HEK293 (cell line): ENCODE measurements around the gene ZNF17.

Experiments
- HOXD13 ChIP-seq: sonication (generic); formaldehyde crosslinking; IDR thresholded peaks from 2 replicates; pipeline ENCODE4 v1.8.0; 2022; ENCODE audit warnings: missing genetic modification reagents, borderline replicate concordance
- IKZF3 ChIP-seq: fragments of 450-650 bp; IDR thresholded peaks from 2 replicates; pipeline ENCODE4 v1.5.0; 2018; ENCODE audit warnings: missing biosample characterization, mild to moderate bottlenecking, missing genetic modification characterization, moderate library complexity
- OVOL3 ChIP-seq: fragments of 450-650 bp; formaldehyde crosslinking; IDR thresholded peaks from 2 replicates; pipeline ENCODE4 v1.5.1; 2016; ENCODE audit warnings: missing biosample characterization, missing genetic modification characterization
- PRDM6 ChIP-seq: fragments of 450-650 bp; formaldehyde crosslinking; IDR thresholded peaks from 2 replicates; pipeline ENCODE4 v1.5.1; 2017; ENCODE audit warnings: missing biosample characterization, missing genetic modification characterization
- SALL2 ChIP-seq: fragments of 450-650 bp; formaldehyde crosslinking; IDR thresholded peaks from 2 replicates; pipeline ENCODE4 v1.5.0; 2017; ENCODE audit warnings: missing biosample characterization, mild to moderate bottlenecking, missing genetic modification characterization, borderline replicate concordance
- YY2 ChIP-seq: fragments of 450-650 bp; formaldehyde crosslinking; IDR thresholded peaks from 2 replicates; pipeline ENCODE4 v1.5.1; 2016; ENCODE audit warnings: missing biosample characterization, missing genetic modification characterization
- ZBTB20 ChIP-seq: fragments of 450-650 bp; formaldehyde crosslinking; IDR thresholded peaks from 2 replicates; pipeline ENCODE4 v1.5.1; 2016; ENCODE audit warnings: missing biosample characterization, missing genetic modification characterization
- ZFP37 ChIP-seq: fragments of 450-650 bp; formaldehyde crosslinking; IDR thresholded peaks from 2 replicates; pipeline ENCODE4 v1.5.1; 2016; ENCODE audit warnings: missing biosample characterization, missing genetic modification characterization
- ZIC2 ChIP-seq: fragments of 450-650 bp; formaldehyde crosslinking; IDR thresholded peaks from 2 replicates; pipeline ENCODE4 v1.5.1; 2016; ENCODE audit warnings: missing biosample characterization, missing genetic modification characterization
- ZNF138 ChIP-seq: fragments of 450-650 bp; formaldehyde crosslinking; IDR thresholded peaks from 2 replicates; pipeline ENCODE4 v1.5.1; 2016; ENCODE audit warnings: missing biosample characterization, missing genetic modification characterization, borderline replicate concordance
- ZNF19 ChIP-seq: fragments of 450-650 bp; formaldehyde crosslinking; IDR thresholded peaks from 2 replicates; pipeline ENCODE4; 2016; ENCODE audit warnings: missing biosample characterization, missing genetic modification characterization, low read depth
- ZNF202 ChIP-seq: fragments of 450-650 bp; formaldehyde crosslinking; IDR thresholded peaks from 2 replicates; pipeline ENCODE4 v1.5.1; 2016; ENCODE audit warnings: missing biosample characterization, missing genetic modification characterization, borderline replicate concordance
- ZNF248 ChIP-seq: fragments of 450-650 bp; formaldehyde crosslinking; IDR thresholded peaks from 2 replicates; pipeline ENCODE4 v1.5.1; 2017; ENCODE audit warnings: missing biosample characterization, missing genetic modification characterization
- ZNF266 ChIP-seq: fragments of 450-650 bp; formaldehyde crosslinking; IDR thresholded peaks from 2 replicates; pipeline ENCODE4 v1.5.1; 2016; ENCODE audit warnings: missing biosample characterization, missing genetic modification characterization, low read depth
- ZNF292 ChIP-seq: fragments of 450-650 bp; formaldehyde crosslinking; IDR thresholded peaks from 2 replicates; pipeline ENCODE4 v1.5.1; 2016; ENCODE audit warnings: low read depth, missing biosample characterization, missing genetic modification characterization, borderline replicate concordance
- ZNF341 ChIP-seq: fragments of 450-650 bp; formaldehyde crosslinking; IDR thresholded peaks from 2 replicates; pipeline ENCODE4; 2016; ENCODE audit warnings: low read depth, missing biosample characterization, missing genetic modification characterization
- ZNF350 ChIP-seq: fragments of 450-650 bp; formaldehyde crosslinking; IDR thresholded peaks from 2 replicates; pipeline ENCODE4 v1.5.0; 2017; ENCODE audit warnings: missing biosample characterization, mild to moderate bottlenecking, missing genetic modification characterization
- ZNF366 ChIP-seq: fragments of 450-650 bp; formaldehyde crosslinking; conservative IDR thresholded peaks from 2 replicates; pipeline ENCODE4 v1.5.1; 2016; ENCODE audit warnings: missing biosample characterization, missing genetic modification characterization
- ZNF416 ChIP-seq: fragments of 450-650 bp; formaldehyde crosslinking; IDR thresholded peaks from 2 replicates; pipeline ENCODE4 v1.5.1; 2016; ENCODE audit warnings: missing biosample characterization, missing genetic modification characterization
- ZNF48 ChIP-seq: fragments of 450-650 bp; formaldehyde crosslinking; IDR thresholded peaks from 2 replicates; pipeline ENCODE4 v1.5.1; 2016; ENCODE audit warnings: missing biosample characterization, missing genetic modification characterization
- ZNF521 ChIP-seq: fragments of 450-650 bp; formaldehyde crosslinking; IDR thresholded peaks from 2 replicates; pipeline ENCODE4 v1.5.1; 2017; ENCODE audit warnings: missing biosample characterization, mild to moderate bottlenecking, missing genetic modification characterization
- ZNF548 ChIP-seq: fragments of 450-650 bp; formaldehyde crosslinking; IDR thresholded peaks from 2 replicates; pipeline ENCODE4 v1.5.1; 2016; ENCODE audit warnings: missing biosample characterization, missing genetic modification characterization
- ZNF560 ChIP-seq: fragments of 450-650 bp; formaldehyde crosslinking; IDR thresholded peaks from 2 replicates; pipeline ENCODE4 v1.5.1; 2017; ENCODE audit warnings: missing biosample characterization, missing genetic modification characterization, borderline replicate concordance
- ZNF600 ChIP-seq: fragments of 450-650 bp; formaldehyde crosslinking; IDR thresholded peaks from 2 replicates; pipeline ENCODE4 v1.5.1; 2016; ENCODE audit warnings: missing biosample characterization, missing genetic modification characterization
- ZNF626 ChIP-seq: fragments of 450-650 bp; sonication (Bioruptor Pico); formaldehyde crosslinking; IDR thresholded peaks from 2 replicates; pipeline ENCODE4 v1.5.1; 2018; ENCODE audit warnings: missing biosample characterization, missing genetic modification characterization, inconsistent platforms
- ZNF768 ChIP-seq: fragments of 450-650 bp; formaldehyde crosslinking; IDR thresholded peaks from 2 replicates; pipeline ENCODE4 v1.5.1; 2018; ENCODE audit warnings: missing biosample characterization, mild to moderate bottlenecking, missing genetic modification characterization
- ZSCAN23 ChIP-seq: fragments of 450-650 bp; formaldehyde crosslinking; IDR thresholded peaks from 2 replicates; pipeline ENCODE4 v1.5.1; 2016; ENCODE audit warnings: missing biosample characterization, missing genetic modification characterization
- TF ChIP-seq, protein P1 (sequence below): fragments of 450-650 bp; formaldehyde crosslinking; IDR thresholded peaks from 2 replicates; pipeline ENCODE4 v1.5.1; 2017; ENCODE audit warnings: missing biosample characterization, missing genetic modification characterization
- TF ChIP-seq, protein P2 (sequence below): fragments of 450-650 bp; formaldehyde crosslinking; optimal IDR thresholded peaks from 2 replicates; pipeline ENCODE3; 2016; ENCODE audit warnings: missing biosample characterization, mild to moderate bottlenecking, missing genetic modification characterization
- TF ChIP-seq, protein P3 (sequence below): fragments of 450-650 bp; formaldehyde crosslinking; IDR thresholded peaks from 2 replicates; pipeline ENCODE4 v1.5.1; 2017; ENCODE audit warnings: missing biosample characterization, missing genetic modification characterization
- TF ChIP-seq, protein P4 (sequence below): fragments of 450-650 bp; formaldehyde crosslinking; IDR thresholded peaks from 2 replicates; pipeline ENCODE4 v1.5.1; 2016; ENCODE audit warnings: missing biosample characterization, missing genetic modification characterization
- TF ChIP-seq, protein P5 (sequence below): fragments of 450-650 bp; formaldehyde crosslinking; IDR thresholded peaks from 2 replicates; pipeline ENCODE4 v1.5.1; 2016; ENCODE audit warnings: missing biosample characterization, missing genetic modification characterization

The ZNF17 gene

DNA sequence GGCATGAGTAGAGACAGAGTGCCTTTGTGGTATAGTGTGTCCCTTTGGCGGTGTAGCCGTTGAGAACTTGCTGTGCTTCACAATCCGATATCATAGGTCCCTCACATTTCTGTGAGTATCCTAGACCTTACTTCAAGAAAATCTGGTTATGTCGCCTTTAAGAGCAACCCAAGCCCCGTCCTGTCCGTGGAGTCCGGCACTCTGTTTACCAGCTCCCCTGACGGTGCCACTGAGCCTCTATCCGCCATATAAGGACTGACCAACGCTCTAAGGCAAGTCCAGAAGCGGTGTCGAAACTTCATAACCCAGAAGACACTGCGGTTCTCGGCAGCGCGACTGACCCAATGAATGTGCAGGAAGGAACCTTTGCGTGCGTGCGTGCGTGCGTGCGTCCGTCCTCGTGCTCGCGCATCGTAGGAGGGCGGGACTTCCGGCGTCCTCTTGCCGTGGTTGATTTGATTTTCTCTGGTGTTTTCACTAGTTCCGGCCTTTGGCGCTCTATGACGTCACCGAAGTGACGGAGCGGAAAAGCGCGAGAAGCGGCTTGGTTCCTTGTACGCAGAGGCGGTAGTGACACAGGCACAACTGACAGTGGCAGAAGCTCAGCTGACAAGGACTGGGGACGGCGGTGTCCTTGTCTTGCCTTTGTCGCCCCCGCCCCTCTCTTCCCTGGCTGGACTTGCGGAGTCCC, 47.8 kb upstream of the ZNF17 start, which contains the start of the genes TRAPPC2B and ZNF547 (continued):
- TF ChIP-seq ZNF266 (tag by site-specific recombination) (no peak), ZNF202 (no peak), ZNF521 (tag by site-specific recombination) (no peak), ZSCAN23 (no peak), PRDM6 (tag by site-specific recombination) (no peak), HOXD13 (CRISPR knock-in tag) (no peak), ZNF416 (tag by site-specific recombination) (no peak), ZNF626 (tag by site-specific recombination) (no peak), ZNF341 (tag by site-specific recombination) (no peak), OVOL3 (tag by site-specific recombination) (no peak), ZNF48 (tag by site-specific recombination) (no peak), ZNF248 (tag by site-specific recombination) (no peak), ZNF366 (tag by site-specific recombination) (0 out of 2 replicates have a peak, but pooled peaks have one; percentile 18), YY2 (tag by site-specific recombination) (peak; percentile 59; the same call in 1 of the 2 replicates), ZNF548 (tag by site-specific recombination) (no peak), ZFP37 (tag by site-specific recombination) (no peak), ZBTB20 (tag by site-specific recombination) (peak; percentile 16; the same call in 1 of the 2 replicates), ZNF768 (tag by site-specific recombination) (no peak), IKZF3 (no peak), SALL2 (tag by site-specific recombination) (no peak), ZNF138 (tag by site-specific recombination) (no peak), ZNF292 (no peak), ZNF350 (tag by site-specific recombination) (no peak), ZNF560 (tag by site-specific recombination) (no peak), ZIC2 (tag by site-specific recombination) (no peak), ZNF19 (tag by site-specific recombination) (no peak), ZNF600 (no peak)
- TF ChIP-seq, protein P1, sequence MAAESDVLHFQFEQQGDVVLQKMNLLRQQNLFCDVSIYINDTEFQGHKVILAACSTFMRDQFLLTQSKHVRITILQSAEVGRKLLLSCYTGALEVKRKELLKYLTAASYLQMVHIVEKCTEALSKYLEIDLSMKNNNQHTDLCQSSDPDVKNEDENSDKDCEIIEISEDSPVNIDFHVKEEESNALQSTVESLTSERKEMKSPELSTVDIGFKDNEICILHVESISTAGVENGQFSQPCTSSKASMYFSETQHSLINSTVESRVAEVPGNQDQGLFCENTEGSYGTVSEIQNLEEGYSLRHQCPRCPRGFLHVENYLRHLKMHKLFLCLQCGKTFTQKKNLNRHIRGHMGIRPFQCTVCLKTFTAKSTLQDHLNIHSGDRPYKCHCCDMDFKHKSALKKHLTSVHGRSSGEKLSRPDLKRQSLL (tag by site-specific recombination) = no peak
- TF ChIP-seq, protein P2, sequence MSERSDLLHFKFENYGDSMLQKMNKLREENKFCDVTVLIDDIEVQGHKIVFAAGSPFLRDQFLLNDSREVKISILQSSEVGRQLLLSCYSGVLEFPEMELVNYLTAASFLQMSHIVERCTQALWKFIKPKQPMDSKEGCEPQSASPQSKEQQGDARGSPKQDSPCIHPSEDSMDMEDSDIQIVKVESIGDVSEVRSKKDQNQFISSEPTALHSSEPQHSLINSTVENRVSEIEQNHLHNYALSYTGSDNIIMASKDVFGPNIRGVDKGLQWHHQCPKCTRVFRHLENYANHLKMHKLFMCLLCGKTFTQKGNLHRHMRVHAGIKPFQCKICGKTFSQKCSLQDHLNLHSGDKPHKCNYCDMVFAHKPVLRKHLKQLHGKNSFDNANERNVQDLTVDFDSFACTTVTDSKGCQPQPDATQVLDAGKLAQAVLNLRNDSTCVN (tag by site-specific recombination) = peak; percentile 97
- TF ChIP-seq, protein P3, sequence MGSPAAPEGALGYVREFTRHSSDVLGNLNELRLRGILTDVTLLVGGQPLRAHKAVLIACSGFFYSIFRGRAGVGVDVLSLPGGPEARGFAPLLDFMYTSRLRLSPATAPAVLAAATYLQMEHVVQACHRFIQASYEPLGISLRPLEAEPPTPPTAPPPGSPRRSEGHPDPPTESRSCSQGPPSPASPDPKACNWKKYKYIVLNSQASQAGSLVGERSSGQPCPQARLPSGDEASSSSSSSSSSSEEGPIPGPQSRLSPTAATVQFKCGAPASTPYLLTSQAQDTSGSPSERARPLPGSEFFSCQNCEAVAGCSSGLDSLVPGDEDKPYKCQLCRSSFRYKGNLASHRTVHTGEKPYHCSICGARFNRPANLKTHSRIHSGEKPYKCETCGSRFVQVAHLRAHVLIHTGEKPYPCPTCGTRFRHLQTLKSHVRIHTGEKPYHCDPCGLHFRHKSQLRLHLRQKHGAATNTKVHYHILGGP (tag by site-specific recombination) = no peak
- TF ChIP-seq, protein P4, sequence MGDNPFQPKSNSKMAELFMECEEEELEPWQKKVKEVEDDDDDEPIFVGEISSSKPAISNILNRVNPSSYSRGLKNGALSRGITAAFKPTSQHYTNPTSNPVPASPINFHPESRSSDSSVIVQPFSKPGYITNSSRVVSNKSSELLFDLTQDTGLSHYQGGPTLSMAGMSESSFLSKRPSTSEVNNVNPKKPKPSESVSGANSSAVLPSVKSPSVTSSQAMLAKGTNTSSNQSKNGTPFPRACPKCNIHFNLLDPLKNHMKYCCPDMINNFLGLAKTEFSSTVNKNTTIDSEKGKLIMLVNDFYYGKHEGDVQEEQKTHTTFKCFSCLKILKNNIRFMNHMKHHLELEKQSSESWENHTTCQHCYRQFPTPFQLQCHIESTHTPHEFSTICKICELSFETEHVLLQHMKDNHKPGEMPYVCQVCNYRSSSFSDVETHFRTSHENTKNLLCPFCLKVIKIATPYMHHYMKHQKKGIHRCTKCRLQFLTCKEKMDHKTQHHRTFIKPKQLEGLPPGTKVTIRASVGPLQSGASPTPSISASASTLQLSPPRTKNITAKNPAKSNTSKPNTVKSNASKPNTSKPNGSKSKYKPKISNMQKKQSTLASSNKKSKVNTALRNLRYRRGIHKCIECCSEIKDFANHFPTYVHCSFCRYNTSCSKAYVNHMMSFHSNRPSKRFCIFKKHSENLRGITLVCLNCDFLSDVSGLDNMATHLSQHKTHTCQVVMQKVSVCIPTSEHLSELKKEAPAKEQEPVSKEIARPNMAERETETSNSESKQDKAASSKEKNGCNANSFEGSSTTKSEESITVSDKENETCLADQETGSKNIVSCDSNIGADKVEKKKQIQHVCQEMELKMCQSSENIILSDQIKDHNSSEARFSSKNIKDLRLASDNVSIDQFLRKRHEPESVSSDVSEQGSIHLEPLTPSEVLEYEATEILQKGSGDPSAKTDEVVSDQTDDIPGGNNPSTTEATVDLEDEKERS (tag by site-specific recombination) = no peak
- TF ChIP-seq, protein P5, sequence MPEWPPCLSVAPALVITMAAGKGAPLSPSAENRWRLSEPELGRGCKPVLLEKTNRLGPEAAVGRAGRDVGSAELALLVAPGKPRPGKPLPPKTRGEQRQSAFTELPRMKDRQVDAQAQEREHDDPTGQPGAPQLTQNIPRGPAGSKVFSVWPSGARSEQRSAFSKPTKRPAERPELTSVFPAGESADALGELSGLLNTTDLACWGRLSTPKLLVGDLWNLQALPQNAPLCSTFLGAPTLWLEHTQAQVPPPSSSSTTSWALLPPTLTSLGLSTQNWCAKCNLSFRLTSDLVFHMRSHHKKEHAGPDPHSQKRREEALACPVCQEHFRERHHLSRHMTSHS (tag by site-specific recombination) = no peak
